Liver (tissue), 9 donors: ENCODE data around the gene IGF2R. TPM values are rescaled to one million over a fixed set of nuclear protein-coding genes. Genes with fewer than 3 reads are reported as not detected.

ENCODE experiments used
- DNase-seq: peaks from one replicate; pipeline ENCODE4 v3.0.0-alpha.2; 2017; ENCODE audit warnings: low spot score
- H3K27ac ChIP-seq, 2 donors: one replicate each; pipeline ENCODE4 v1.7.0; 2013; ENCODE audit warnings: inconsistent platforms in 2 of 2, low read length in 2 of 2, control low read depth in 1 of 2, low read depth in 1 of 2, mild to moderate bottlenecking in 1 of 2
- H3K27me3 ChIP-seq, 4 donors: one replicate each; pipeline versions ENCODE4 v1.6.1 to v1.7.0; 2013; ENCODE audit warnings: low read length in 3 of 4, inconsistent platforms in 1 of 4, mild to moderate bottlenecking in 1 of 4, moderate library complexity in 1 of 4; ENCODE audit not compliant: control insufficient read depth in 4 of 4, insufficient read depth in 4 of 4
- H3K36me3 ChIP-seq, 4 donors: one replicate each; pipeline versions ENCODE4 v1.6.1 to v1.7.0; 2013; ENCODE audit warnings: low read length in 3 of 4, mild to moderate bottlenecking in 3 of 4, low read depth in 1 of 4, moderate library complexity in 1 of 4; ENCODE audit not compliant: control insufficient read depth in 4 of 4, insufficient read depth in 3 of 4
- H3K4me1 ChIP-seq, 4 donors: one replicate each; pipeline versions ENCODE4 v1.6.1 to v1.7.0; 2013; ENCODE audit warnings: low read length in 3 of 4, mild to moderate bottlenecking in 3 of 4, moderate library complexity in 1 of 4; ENCODE audit not compliant: control insufficient read depth in 4 of 4, insufficient read depth in 4 of 4
- H3K4me3 ChIP-seq, 3 donors: one replicate each; pipeline versions ENCODE4 v1.6.1 to v1.7.0; 2013; ENCODE audit warnings: low read length in 3 of 3, control low read depth in 1 of 3, low read depth in 1 of 3, mild to moderate bottlenecking in 1 of 3
- H3K9ac ChIP-seq, 2 donors: one replicate each; pipeline ENCODE4 v1.7.0; 2013; ENCODE audit warnings: low read length in 2 of 2, mild to moderate bottlenecking in 2 of 2, moderate library complexity in 2 of 2, control low read depth in 1 of 2, low read depth in 1 of 2
- H3K9me3 ChIP-seq, 4 donors: one replicate each; pipeline versions ENCODE4 v1.6.1 to v1.7.0; 2013; ENCODE audit warnings: low read length in 3 of 4; ENCODE audit not compliant: control insufficient read depth in 4 of 4
- FOXA1 ChIP-seq: IDR thresholded peaks from 2 replicates; pipeline ENCODE4 v1.6.1; 2016; ENCODE audit warnings: antibody characterized with exemption
- HNF4A ChIP-seq, 2 donors: conservative IDR thresholded peaks; 2 replicates each; pipeline ENCODE4 v1.6.1; 2016; ENCODE audit warnings: antibody characterized with exemption in 2 of 2, mild to moderate bottlenecking in 2 of 2
- HNF4G ChIP-seq: IDR thresholded peaks from 2 replicates; pipeline ENCODE4 v1.6.1; 2016; ENCODE audit warnings: antibody characterized with exemption
- JUND ChIP-seq, 2 donors: IDR thresholded peaks; 2 replicates each; pipeline ENCODE4 v1.6.1; 2016; ENCODE audit warnings: antibody characterized with exemption in 2 of 2
- SP1 ChIP-seq: IDR thresholded peaks from 2 replicates; pipeline ENCODE4 v1.6.1; 2018; ENCODE audit warnings: antibody characterized with exemption, mild to moderate bottlenecking
- YY1 ChIP-seq: IDR thresholded peaks from 2 replicates; pipeline ENCODE4 v1.6.1; 2016; ENCODE audit warnings: antibody characterized with exemption, mild to moderate bottlenecking
- WGBS: extraction: QIAGEN DNeasy Blood & Tissue Kit; methylation state at CpG from one replicate; pipeline ENCODE4 v1.1.7; 2013; 5-methylcytosine and 5-hydroxymethylcytosine counted together
- polyA plus RNA-seq, 2 donors: library from polyadenylated mRNA; stranded (reverse) in 1 of 2; unstranded in 1 of 2; fragments of 200-250 nt in 1 of 2; fragments of >200 nt in 1 of 2; fragmentation: Nextera tagmentation in 1 of 2; extraction: Ambion mirVana in 1 of 2; gene quantifications; one replicate each; pipeline versions ENCODE4 v1.2.1 to v1.2.3, GENCODE V29; 2013 to 2015
- total RNA-seq, 2 donors: library from RNA; depleted of rRNA; stranded (reverse); fragments of >200 nt; gene quantifications; one replicate each; pipeline ENCODE4 v1.2.3, GENCODE V29; 2014
- TF ChIP-seq, protein P1 (sequence below): fragments of 150-350 bp; IDR thresholded peaks from 2 replicates; pipeline ENCODE4 v1.5.1; 2017; ENCODE audit warnings: improper control_type of control experiment, low read depth, low read length; ENCODE audit not compliant: missing input control
- TF ChIP-seq, protein P2 (sequence below): IDR thresholded peaks from 2 replicates; pipeline ENCODE4 v1.6.1; 2016; ENCODE audit warnings: antibody characterized with exemption, mild to moderate bottlenecking
- TF ChIP-seq, protein P3 (sequence below): IDR thresholded peaks from 2 replicates; pipeline ENCODE4 v1.6.1; 2016; ENCODE audit warnings: antibody characterized with exemption
- TF ChIP-seq, protein P4 (sequence below): IDR thresholded peaks from 2 replicates; pipeline ENCODE4 v1.6.1; 2016; ENCODE audit warnings: antibody characterized with exemption
- TF ChIP-seq, protein P5 (sequence below): IDR thresholded peaks from 2 replicates; pipeline ENCODE4 v1.6.1; 2016; ENCODE audit warnings: antibody characterized with exemption
- donor health status: healthy.
- donor health status: healthy.
- donor health status: healthy.
- donor health status: healthy.
- donor health status: healthy.

Gene IGF2R
- total and polyA plus RNA-seq, 4 donors = 16.6 to 84.9 (median 45.7) TPM

DNA sequence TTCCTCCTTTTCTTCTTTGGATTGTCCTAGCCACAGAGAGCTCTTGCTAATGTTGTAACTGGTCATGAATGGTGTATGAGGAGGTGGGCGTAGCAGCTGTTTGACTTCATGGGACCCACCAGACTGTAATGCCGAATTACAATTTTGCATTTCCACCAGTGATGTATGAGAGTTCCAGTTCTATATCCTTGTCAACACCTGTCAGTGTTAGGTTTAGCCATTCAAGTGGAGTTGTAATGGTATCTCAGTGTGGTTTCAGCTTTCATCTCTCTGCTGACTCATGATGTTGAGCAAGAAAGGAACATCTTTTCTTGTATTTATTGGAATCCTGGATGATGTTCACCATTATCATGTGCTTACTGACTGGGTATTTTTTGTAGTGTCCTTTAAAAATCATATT is 5.1 kb downstream of the IGF2R start:
- Histone ChIP-seq H3K9ac (no peak overlapping the region), H3K27ac (peak overlapping the region; percentile 39 to 48), H3K9me3 (no peaks in the 10 kb centered on the region), H3K4me1 (peaks cover 3 to 45% (median 12%) of the 10 kb centered on the region in 4 donors), H3K36me3 (no peaks in the 10 kb centered on the region), H3K4me3 (no peak overlapping the region), H3K27me3 (no peaks in the 10 kb centered on the region)
- TF ChIP-seq HNF4G (no peak), SP1 (no peak), YY1 (peak; percentile 70), JUND (IDR thresholded peaks at IDR 0.05) (peak in 1 of 2 donors; percentile 18), HNF4A (conservative IDR thresholded peaks at IDR 0.05) (peak in 1 of 2 donors; percentile 19), FOXA1 (no peak)
- TF ChIP-seq, protein P1, sequence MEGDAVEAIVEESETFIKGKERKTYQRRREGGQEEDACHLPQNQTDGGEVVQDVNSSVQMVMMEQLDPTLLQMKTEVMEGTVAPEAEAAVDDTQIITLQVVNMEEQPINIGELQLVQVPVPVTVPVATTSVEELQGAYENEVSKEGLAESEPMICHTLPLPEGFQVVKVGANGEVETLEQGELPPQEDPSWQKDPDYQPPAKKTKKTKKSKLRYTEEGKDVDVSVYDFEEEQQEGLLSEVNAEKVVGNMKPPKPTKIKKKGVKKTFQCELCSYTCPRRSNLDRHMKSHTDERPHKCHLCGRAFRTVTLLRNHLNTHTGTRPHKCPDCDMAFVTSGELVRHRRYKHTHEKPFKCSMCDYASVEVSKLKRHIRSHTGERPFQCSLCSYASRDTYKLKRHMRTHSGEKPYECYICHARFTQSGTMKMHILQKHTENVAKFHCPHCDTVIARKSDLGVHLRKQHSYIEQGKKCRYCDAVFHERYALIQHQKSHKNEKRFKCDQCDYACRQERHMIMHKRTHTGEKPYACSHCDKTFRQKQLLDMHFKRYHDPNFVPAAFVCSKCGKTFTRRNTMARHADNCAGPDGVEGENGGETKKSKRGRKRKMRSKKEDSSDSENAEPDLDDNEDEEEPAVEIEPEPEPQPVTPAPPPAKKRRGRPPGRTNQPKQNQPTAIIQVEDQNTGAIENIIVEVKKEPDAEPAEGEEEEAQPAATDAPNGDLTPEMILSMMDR = no peak
- TF ChIP-seq, protein P2, sequence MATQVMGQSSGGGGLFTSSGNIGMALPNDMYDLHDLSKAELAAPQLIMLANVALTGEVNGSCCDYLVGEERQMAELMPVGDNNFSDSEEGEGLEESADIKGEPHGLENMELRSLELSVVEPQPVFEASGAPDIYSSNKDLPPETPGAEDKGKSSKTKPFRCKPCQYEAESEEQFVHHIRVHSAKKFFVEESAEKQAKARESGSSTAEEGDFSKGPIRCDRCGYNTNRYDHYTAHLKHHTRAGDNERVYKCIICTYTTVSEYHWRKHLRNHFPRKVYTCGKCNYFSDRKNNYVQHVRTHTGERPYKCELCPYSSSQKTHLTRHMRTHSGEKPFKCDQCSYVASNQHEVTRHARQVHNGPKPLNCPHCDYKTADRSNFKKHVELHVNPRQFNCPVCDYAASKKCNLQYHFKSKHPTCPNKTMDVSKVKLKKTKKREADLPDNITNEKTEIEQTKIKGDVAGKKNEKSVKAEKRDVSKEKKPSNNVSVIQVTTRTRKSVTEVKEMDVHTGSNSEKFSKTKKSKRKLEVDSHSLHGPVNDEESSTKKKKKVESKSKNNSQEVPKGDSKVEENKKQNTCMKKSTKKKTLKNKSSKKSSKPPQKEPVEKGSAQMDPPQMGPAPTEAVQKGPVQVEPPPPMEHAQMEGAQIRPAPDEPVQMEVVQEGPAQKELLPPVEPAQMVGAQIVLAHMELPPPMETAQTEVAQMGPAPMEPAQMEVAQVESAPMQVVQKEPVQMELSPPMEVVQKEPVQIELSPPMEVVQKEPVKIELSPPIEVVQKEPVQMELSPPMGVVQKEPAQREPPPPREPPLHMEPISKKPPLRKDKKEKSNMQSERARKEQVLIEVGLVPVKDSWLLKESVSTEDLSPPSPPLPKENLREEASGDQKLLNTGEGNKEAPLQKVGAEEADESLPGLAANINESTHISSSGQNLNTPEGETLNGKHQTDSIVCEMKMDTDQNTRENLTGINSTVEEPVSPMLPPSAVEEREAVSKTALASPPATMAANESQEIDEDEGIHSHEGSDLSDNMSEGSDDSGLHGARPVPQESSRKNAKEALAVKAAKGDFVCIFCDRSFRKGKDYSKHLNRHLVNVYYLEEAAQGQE = no peak
- TF ChIP-seq, protein P3, sequence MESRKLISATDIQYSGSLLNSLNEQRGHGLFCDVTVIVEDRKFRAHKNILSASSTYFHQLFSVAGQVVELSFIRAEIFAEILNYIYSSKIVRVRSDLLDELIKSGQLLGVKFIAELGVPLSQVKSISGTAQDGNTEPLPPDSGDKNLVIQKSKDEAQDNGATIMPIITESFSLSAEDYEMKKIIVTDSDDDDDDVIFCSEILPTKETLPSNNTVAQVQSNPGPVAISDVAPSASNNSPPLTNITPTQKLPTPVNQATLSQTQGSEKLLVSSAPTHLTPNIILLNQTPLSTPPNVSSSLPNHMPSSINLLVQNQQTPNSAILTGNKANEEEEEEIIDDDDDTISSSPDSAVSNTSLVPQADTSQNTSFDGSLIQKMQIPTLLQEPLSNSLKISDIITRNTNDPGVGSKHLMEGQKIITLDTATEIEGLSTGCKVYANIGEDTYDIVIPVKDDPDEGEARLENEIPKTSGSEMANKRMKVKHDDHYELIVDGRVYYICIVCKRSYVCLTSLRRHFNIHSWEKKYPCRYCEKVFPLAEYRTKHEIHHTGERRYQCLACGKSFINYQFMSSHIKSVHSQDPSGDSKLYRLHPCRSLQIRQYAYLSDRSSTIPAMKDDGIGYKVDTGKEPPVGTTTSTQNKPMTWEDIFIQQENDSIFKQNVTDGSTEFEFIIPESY = no peak
- TF ChIP-seq, protein P4, sequence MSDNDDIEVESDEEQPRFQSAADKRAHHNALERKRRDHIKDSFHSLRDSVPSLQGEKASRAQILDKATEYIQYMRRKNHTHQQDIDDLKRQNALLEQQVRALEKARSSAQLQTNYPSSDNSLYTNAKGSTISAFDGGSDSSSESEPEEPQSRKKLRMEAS = peak; percentile 28
- TF ChIP-seq, protein P5, sequence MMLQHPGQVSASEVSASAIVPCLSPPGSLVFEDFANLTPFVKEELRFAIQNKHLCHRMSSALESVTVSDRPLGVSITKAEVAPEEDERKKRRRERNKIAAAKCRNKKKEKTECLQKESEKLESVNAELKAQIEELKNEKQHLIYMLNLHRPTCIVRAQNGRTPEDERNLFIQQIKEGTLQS = no peak
- 91% methylated on average over 2 of the region's 2 CpGs for WGBS
- DNase-seq = no peak

DNA sequence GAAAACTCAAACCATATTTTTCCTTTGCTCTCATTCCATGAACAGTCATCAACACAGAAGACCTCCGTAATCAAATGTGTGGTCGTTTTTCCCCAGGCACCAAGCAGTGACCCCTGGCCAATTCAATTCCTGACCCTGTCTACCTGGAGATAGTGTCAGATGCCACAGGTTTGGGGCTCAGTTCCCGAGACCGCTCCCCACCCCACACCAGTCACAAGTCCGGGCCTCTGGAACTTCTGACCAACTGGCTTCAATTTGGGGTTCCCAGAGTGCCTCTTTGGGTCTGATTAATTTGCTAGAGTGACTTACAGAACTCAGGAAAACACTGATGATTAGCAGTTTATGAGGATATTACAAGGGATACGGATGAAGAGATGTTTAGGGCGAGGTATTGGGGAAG is 6.0 kb downstream of the IGF2R start:
- 92% methylated on average over 7 of the region's 7 CpGs for WGBS
- Histone ChIP-seq H3K4me1 (peaks cover 5 to 49% (median 14%) of the 10 kb centered on the region in 4 donors), H3K27ac (no peak overlapping the region), H3K27me3 (no peaks in the 10 kb centered on the region), H3K9me3 (no peaks in the 10 kb centered on the region), H3K4me3 (no peak overlapping the region), H3K36me3 (no peaks in the 10 kb centered on the region), H3K9ac (no peak overlapping the region)
- DNase-seq = no peak
- TF ChIP-seq YY1 (no peak), HNF4G (no peak), SP1 (no peak), FOXA1 (no peak)
- TF ChIP-seq, protein P2 = no peak
- TF ChIP-seq, protein P1 = no peak
